ENCODE measurements around the gene COL1A2. TPM values are rescaled to one million over a fixed set of nuclear protein-coding genes. Genes with fewer than 3 reads are reported as not detected.

COL1A2 gene
- total and polyA plus RNA-seq, 2 of the 8 experiments (the other 6 are each of a cell fraction or from before 2014, with no cell fraction given) = 45.2 to 87.2 TPM

- H3K36me3 ChIP-seq (ENCODE audit: control insufficient read depth in 2 of 4, insufficient read depth in 4 of 4, low read length in 3 of 4) = no peaks in the 10 kb centered on the region
- H4K91ac ChIP-seq (replicated peaks; ENCODE audit: insufficient read length, low read length) = no peak overlapping the region
- H3K23ac ChIP-seq (ENCODE audit: insufficient read length) = no peak overlapping the region
- H3K79me2 ChIP-seq (ENCODE audit: control insufficient read depth in 1 of 2, insufficient read depth in 2 of 2, low read length in 2 of 2) = no peaks in the 10 kb centered on the region
- no peaks in the 10 kb centered on the region for H3K79me1 ChIP-seq (ENCODE audit: low read depth, low read length)
- no peak overlapping the region for H2AK5ac ChIP-seq (ENCODE audit: low read depth, low read length)
- no peaks in the 10 kb centered on the region for H3K9me3 ChIP-seq (ENCODE audit: insufficient read depth in 2 of 2, low read depth in 1 of 2, low read length in 1 of 2)
- FAIRE-seq = no peak
- 91% methylated on average over 3 of the region's 3 CpGs; no CpG with 5 or more reads in 1 of the 2 experiments for WGBS, 2 experiments (ENCODE audit: extremely low coverage in 1 of 2, insufficient coverage in 1 of 2, insufficient read length in 1 of 2, insufficient replicate concordance in 2 of 2, low coverage in 1 of 2, low lambda C conversion rate in 2 of 2, missing lambda C conversion rate in 1 of 2)
- H2AFZ ChIP-seq (ENCODE audit: low read length) = no peak overlapping the region
- no peak overlapping the region for H4K8ac ChIP-seq (ENCODE audit: extremely low read depth, insufficient read depth, low read length)
- H4K20me1 ChIP-seq (replicated peaks in 1 of 2; ENCODE audit: control insufficient read depth in 1 of 2, insufficient read depth in 2 of 2, low read length in 2 of 2) = no peaks in the 10 kb centered on the region
- H3K4me2 ChIP-seq (ENCODE audit: insufficient read depth in 1 of 2, low read depth in 2 of 2, low read length in 2 of 2) = no peak overlapping the region
- no peak overlapping the region for H3K27ac ChIP-seq (ENCODE audit: low read depth, low read length)
- no peak overlapping the region for H3K9ac ChIP-seq (replicated peaks in 1 of 4; ENCODE audit: extremely low read depth in 1 of 4, low read depth in 3 of 4, low read length in 3 of 4)
- H3K18ac ChIP-seq (ENCODE audit: extremely low read depth, low read length) = no peak overlapping the region
- H2BK12ac ChIP-seq (ENCODE audit: low read depth, low read length) = no peak overlapping the region
- H2BK20ac ChIP-seq (ENCODE audit: low read length) = no peak overlapping the region
- no peak overlapping the region for H3K14ac ChIP-seq (ENCODE audit: insufficient read length)
- no peak overlapping the region for H2BK15ac ChIP-seq (ENCODE audit: low read length)
- H3K4me1 ChIP-seq (replicated peaks in 1 of 4; ENCODE audit: control insufficient read depth in 3 of 4, insufficient read depth in 4 of 4, low read length in 3 of 4) = no peaks in the 10 kb centered on the region
- no peak for DNase-seq (ENCODE audit: low read depth in 1 of 2, low spot score in 2 of 2)
- H3K27me3 ChIP-seq (replicated peaks in 1 of 4; ENCODE audit: control insufficient read depth in 3 of 4, extremely low read depth in 1 of 4, insufficient read depth in 3 of 4, low read length in 3 of 4) = no peaks in the 10 kb centered on the region
- no peak overlapping the region for H3K56ac ChIP-seq (replicated peaks; ENCODE audit: insufficient read length, low read depth, low read length)
- no peak overlapping the region for H4K5ac ChIP-seq (ENCODE audit: insufficient read length, low read depth, low read length)
- H2BK5ac ChIP-seq (ENCODE audit: low read depth, low read length) = no peak overlapping the region
- H2BK120ac ChIP-seq (replicated peaks; ENCODE audit: low read depth, low read length) = no peak overlapping the region
- H3K4me3 ChIP-seq (ENCODE audit: extremely low read depth in 1 of 4, insufficient read depth in 2 of 4, low read depth in 3 of 4, low read length in 4 of 4) = no peak overlapping the region
- H3K4ac ChIP-seq (replicated peaks; ENCODE audit: insufficient read length, low read depth, low read length) = no peak overlapping the region
- ChIA-PET CTCF (ENCODE audit: partially characterized antibody) (interaction anchor here (0.6 to 3.2 kb wide), 8 partner anchors 9 to 286 kb away, joined by 3 to 13 read pairs (median 4); no protein-coding TSS in a partner anchor), POLR2A (ENCODE audit: partially characterized antibody) (no interaction called here)
- H3K23me2 ChIP-seq (ENCODE audit: low read depth, low read length) = no peaks in the 10 kb centered on the region
Measured at GRCh38 chr7:94442639-94443038, 47.9 kb downstream of the COL1A2 start.
